HG02798 (cell line): ENCODE data around the gene CMTM4.
A peak's percentile ranks its signal among the peaks of the same experiment; 100 is the strongest.
"Not testable (repeated sequence)": the region's sequence is repeated elsewhere in the genome, so short reads cannot be mapped to it uniquely, and the experiment has no call there.

Experiments used
- ATAC-seq: cut with Tn5 transposase; IDR thresholded peaks from one replicate; pipeline ENCODE4 v1.9.1; 2021; ENCODE audit warnings: mild to moderate bottlenecking; ENCODE audit not compliant: unreplicated experiment, poor library complexity

Gene CMTM4

GRCh38 chr16:66599726-66600125, 96.8 kb downstream of the CMTM4 start:
- no peak for ATAC-seq

- ATAC-seq = no peak
Measured at GRCh38 chr16:66598111-66598510, 98.4 kb downstream of the CMTM4 start.

GRCh38 chr16:66596986-66597848, 99.3 kb downstream of the CMTM4 start:
- ATAC-seq = no peak

GRCh38 chr16:66596559-66596958, 100.0 kb downstream of the CMTM4 start:
- not testable (repeated sequence) for ATAC-seq

GRCh38 chr16:66594739-66595138, 101.8 kb downstream of the CMTM4 start:
- no peak for ATAC-seq

GRCh38 chr16:66592814-66593213, 103.7 kb downstream of the CMTM4 start:
- ATAC-seq = no peak

- no peak for ATAC-seq
Measured at GRCh38 chr16:66592241-66592640, 104.3 kb downstream of the CMTM4 start.

GRCh38 chr16:66591018-66591417, 105.5 kb downstream of the CMTM4 start:
- ATAC-seq = no peak

GRCh38 chr16:66590322-66590721, 106.2 kb downstream of the CMTM4 start:
- no peak for ATAC-seq

GRCh38 chr16:66588981-66589713, 107.4 kb downstream of the CMTM4 start:
- peak; percentile 84 for ATAC-seq

GRCh38 chr16:66587881-66588600, 108.5 kb downstream of the CMTM4 start:
- ATAC-seq = no peak

GRCh38 chr16:66585481-66586239, 110.9 kb downstream of the CMTM4 start:
- no peak for ATAC-seq

GRCh38 chr16:66581246-66581952, 115.1 kb downstream of the CMTM4 start:
- ATAC-seq = no peak

- no peak for ATAC-seq
Measured at GRCh38 chr16:66580605-66581209, 115.8 kb downstream of the CMTM4 start.

- ATAC-seq = no peak
Measured at GRCh38 chr16:66578651-66579531, 117.7 kb downstream of the CMTM4 start, which contains the start of gene CMTM2. TSS of gene CMTM2 (plus strand) at chr16:66579463. CDS start at chr16:66579608, 145 bp downstream.

- ATAC-seq = no peak
Measured at GRCh38 chr16:66576296-66576695, 120.2 kb downstream of the CMTM4 start.

GRCh38 chr16:66575060-66575459, 121.5 kb downstream of the CMTM4 start:
- no peak for ATAC-seq

GRCh38 chr16:66574531-66574930, 122.0 kb downstream of the CMTM4 start:
- ATAC-seq = no peak
